ENCODE measurements around the gene RAPGEF1. TPM values are rescaled to one million over a fixed set of nuclear protein-coding genes. Genes with fewer than 3 reads are reported as not detected.

RAPGEF1 gene
- total and polyA plus RNA-seq, 2 of the 13 experiments (the other 11 are each of a cell fraction or from before 2014, with no cell fraction given), result 21.2 to 38.9 TPM

DNA sequence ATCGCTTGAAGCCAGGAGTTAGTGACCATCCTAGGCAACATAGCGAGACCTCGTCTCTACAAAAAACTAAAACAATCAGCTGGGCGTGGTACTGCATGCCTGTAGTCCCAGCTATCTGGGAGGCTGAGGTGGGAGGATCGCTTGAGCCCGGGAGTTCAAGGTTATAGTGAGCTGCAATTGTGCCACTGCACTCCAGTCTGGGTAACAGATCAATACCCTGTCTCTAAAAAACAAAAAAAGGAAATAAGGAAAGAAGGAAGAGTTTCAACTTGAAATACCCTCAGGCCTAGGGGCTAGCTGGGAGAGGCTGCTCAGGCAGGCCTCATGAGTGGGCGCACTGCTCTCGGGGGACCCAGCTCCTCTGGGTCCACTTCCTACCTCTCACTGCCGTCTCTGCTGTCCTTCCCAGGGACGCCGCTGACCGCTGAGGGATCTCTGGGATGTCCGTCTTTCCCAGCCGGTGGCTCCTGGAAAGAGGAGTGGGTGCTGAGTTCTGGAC is 138.1 kb downstream of the RAPGEF1 start (continued):
- TF ChIP-seq MTA3 (CRISPR knock-in tag; IDR thresholded peaks at IDR 0.05) (no peak), NFAT5 (CRISPR knock-in tag; IDR thresholded peaks at IDR 0.05) (no peak), CREB3 (CRISPR knock-in tag; IDR thresholded peaks at IDR 0.05) (no peak), GATAD2A (CRISPR knock-in tag; IDR thresholded peaks at IDR 0.05) (peak; percentile 86), FOSL1 (CRISPR knock-in tag; IDR thresholded peaks at IDR 0.05; ENCODE audit: borderline replicate concordance) (no peak), FOXK1 (CRISPR knock-in tag; IDR thresholded peaks at IDR 0.05; ENCODE audit: borderline replicate concordance, low read depth) (peak; percentile 69), REPIN1 (CRISPR knock-in tag; IDR thresholded peaks at IDR 0.05; ENCODE audit: borderline replicate concordance, low read depth) (no peak), ZXDC (CRISPR knock-in tag; IDR thresholded peaks at IDR 0.05) (no peak), ELF3 (CRISPR knock-in tag; IDR thresholded peaks at IDR 0.05) (peak; percentile 71), KMT2A (CRISPR knock-in tag; IDR thresholded peaks at IDR 0.05) (0 out of 2 replicates have a peak, but pooled peaks have one; percentile 24), LCORL (IDR thresholded peaks at IDR 0.05) (no peak), LCORL (CRISPR knock-in tag; IDR thresholded peaks at IDR 0.05) (peak; percentile 91), AHR (CRISPR knock-in tag; IDR thresholded peaks at IDR 0.05) (no peak), ZNF337 (CRISPR knock-in tag; IDR thresholded peaks at IDR 0.05; ENCODE audit: borderline replicate concordance, low read depth) (no peak), EP300 (IDR thresholded peaks at IDR 0.05; ENCODE audit: low read depth in 2 of 2, low read length in 2 of 2) (peak in 1 of 2 experiments; percentile 59; a peak in 2 of 4 replicates), EP300 (CRISPR knock-in tag; IDR thresholded peaks at IDR 0.05; ENCODE audit: borderline replicate concordance) (no peak)
- TF ChIP-seq, protein P1, sequence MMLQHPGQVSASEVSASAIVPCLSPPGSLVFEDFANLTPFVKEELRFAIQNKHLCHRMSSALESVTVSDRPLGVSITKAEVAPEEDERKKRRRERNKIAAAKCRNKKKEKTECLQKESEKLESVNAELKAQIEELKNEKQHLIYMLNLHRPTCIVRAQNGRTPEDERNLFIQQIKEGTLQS (CRISPR knock-in tag; IDR thresholded peaks at IDR 0.05), result no peak
